GM18909 (cell line): ENCODE data around the gene NYAP2.

Source experiments
- ATAC-seq: cut with Tn5 transposase; IDR thresholded peaks from one replicate; pipeline ENCODE4 v1.9.1; 2021; ENCODE audit warnings: mild to moderate bottlenecking; ENCODE audit not compliant: unreplicated experiment, poor library complexity

The NYAP2 gene

DNA sequence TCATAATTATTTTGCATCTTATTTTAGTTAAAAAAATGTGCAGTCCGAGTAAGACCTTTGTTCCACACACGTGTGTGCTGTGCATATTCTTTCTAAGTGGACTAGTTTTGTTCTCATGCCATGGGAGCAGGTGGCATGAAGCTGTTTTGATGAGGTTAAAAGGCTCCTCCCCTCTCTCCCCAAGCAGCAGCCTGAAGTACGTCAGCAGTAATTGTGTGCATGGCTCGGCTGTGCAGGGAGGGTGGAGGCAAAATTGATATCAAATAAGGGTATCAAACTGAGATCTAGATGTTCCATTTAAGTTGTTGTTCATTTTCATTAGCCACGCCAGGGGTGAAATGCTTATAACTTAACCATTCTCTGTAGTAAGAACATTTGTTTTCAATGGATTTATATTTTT is at the start of gene NYAP2:
Gene NYAP2, plus strand, starts transcription at position 207 of the 400 bp plus-strand sequence. CDS start 9,171 bp downstream, outside the sequence.
- no peak for ATAC-seq

DNA sequence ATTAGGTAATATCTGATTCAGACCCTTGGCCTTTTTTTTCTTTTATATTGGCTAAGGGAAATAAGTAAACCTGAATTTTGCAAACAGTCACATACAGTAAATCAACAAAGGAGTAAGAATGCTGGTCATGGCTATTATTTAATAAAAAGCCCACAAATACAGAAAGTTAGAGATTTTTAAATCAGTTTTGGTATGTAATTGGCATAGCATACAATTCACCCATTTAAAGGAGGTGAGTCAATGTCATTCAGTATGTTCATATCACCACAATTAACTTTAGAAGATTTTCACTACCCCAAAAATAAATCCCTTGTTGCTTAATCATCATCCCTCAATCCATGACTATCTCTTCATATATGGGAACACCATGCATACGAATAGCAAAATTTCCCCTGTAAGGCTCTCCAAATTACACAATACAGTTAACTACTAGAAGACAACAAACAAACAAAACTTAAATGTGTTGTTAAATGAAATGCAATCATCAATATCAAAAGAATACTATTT is 45.9 kb upstream of the NYAP2 start:
- ATAC-seq, result no peak

DNA sequence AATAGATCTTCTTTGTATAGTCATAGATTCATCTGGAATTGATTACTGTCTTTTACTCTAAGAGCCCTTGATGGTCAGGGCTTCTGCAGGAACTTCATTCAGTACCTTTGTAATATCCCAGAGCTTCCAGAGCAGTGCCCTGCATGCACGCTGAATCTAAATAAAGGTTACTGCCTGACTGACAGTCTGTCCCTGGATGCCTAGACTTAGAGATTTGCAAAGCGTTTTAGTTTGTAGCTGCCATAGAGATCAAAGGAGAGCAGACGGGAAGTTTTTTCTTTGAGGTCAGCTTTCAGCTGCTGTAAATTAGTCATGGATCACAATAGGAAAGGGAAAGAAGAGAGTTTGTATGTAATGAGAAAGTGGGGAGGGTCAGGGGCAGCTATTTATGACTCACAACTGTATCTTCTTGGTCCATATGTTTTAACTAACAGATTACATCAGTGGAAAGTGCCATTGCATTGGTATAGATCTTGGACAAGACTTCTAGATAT is 45.2 kb upstream of the NYAP2 start:
- no peak for ATAC-seq

DNA sequence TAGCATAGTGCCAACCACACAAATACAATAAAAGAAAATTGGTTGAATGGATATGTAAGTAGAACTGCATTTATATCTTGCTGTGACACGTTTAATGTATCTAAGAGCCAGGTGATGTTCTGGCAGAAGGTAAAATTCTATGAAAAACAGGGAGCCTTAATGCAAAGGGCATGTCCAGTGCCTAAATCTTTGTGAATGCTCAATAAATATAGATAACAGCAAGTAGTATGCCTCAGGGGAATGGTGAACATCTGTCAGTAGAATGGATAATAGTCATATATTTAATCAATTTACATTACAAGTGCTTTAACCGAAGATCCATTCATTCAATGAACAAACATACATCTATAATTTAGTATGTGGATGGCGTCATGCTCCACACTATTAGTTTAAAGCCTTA is 43.7 kb upstream of the NYAP2 start:
- no peak for ATAC-seq

DNA sequence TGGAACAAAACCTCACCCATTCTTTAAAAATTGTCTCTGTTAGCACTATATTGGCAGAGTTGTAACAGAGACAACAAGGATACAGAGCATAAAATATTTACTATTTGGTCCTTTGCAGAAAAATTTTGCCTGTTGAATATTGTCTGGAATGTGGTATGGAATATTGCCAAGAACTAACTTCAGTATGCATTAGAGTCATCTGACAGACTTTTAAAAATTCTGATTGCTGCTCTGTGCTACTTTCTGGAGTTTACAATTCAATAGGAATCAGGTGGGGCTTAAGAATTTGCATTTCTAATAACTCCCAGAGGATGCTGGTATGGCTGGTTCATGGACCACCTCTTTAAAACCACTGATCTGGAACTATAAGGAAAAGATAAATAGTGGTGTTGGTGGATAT is 32.8 kb upstream of the NYAP2 start:
- ATAC-seq, result no peak

DNA sequence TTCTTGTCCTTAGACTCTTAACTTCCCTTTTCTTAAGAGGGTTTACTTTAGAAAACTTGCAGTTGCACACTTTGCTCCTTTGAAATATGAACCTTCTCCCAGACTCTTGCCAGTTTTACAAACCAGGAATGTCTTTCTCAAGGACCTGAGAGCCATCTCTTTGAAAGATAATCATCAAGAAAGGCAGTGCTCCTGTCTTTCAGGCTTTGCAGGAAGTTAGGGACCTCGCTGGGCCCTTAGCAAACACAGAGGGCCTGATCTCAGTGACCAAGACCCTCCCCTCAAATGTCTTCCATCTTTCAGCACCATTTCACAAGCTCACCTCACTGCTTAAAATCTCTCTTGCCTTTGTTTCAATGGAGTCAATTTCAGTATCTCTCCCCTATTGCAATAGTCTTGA is 32.0 kb upstream of the NYAP2 start:
- no peak for ATAC-seq

DNA sequence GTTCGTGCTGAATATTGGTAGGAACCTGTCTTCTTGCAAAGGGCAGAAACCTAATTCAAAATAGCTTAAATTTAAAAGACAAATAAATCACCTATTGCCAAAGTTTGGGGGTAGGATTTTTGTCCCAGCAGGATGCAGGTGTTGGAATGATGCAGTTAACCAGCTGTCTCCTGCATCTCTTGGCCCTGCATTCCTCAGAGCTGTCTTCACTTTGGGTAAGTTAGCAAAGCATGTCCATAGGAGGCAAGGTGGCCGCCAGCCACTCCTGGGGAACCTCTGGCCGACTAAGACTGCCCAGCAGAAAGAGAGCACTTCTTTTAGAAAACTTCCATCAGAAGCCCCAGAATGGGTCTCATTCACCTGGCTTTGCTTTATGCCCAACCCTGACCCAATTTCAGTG is 20.5 kb upstream of the NYAP2 start:
- no peak for ATAC-seq

DNA sequence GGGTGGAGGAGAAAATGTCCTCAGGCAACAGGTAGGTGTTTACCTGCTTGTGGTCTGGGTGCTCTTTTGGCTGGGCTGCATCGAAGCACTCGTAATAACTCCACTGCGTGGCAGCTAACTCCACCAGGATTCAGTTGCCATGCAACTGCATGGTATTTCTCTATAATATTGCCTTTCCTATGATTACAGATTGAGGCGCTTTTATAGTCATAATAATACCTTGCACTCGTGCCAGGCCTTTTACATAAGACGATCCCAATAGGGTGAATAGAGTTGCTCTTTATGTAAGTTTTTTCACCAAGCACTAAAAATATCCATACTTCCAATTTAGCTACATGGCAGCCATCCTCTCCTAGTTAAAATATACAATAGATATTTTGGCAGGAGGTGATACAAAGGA is 19.7 kb upstream of the NYAP2 start:
- ATAC-seq, result no peak

DNA sequence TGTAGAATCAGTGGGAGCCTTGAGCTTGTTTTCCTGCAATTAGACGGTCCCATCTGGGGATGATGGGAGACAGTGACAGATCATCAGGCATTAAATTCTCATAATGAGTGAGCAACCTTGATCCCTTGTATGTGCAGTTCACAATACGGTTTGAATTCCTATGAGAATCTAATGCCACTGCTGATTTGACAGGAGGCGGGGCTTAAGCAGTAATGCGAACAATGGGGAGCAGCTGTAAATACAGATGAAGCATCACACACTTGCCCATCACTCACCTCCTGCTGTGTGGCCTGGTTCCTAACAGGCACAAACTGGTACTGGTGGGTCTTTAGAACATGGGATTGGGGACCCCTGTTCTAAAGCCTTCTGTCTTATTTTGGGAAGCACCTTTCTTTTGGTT is 17.9 kb upstream of the NYAP2 start:
- ATAC-seq, result no peak

DNA sequence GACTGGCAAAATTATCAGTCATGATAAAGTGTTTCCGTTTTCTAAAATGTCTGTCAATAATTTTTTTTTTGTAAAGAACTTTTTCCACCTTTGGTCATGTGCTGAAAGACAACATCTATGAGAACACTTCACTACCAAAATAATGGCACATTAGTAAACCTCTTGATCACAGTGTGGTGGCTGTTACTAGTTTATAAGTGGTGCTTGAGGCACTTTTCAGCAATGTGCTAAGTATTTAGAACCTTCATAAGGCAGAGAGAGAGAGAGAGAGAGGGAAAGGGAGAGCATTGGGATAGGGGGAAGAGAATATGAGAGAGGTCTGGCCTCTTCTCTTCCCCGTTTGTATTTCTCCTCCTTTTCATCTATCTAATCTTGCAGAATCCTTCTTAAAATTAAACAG is 1.1 kb upstream of the NYAP2 start:
- ATAC-seq, result no peak

DNA sequence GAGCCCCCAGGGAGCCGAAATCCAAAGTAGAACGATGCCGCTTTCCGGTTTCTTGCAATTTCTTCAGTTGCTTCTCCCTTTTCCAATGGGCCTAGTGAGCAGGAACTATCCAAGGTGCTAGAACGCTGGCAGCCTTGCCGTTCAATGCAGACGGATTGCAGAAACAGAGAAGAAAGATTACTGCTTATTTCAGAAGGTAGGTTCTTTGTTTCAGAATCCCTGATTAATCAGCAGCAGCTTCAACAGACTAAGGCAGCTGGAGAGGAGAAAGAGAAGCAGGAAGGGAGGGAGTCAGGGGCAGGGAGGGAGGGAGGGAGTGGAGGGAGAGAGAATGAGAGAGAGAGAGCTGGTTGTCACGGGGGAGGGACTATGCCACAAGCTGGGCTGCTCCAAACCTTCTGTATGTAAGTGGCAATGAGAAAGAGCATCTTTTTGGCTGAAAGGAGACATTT is 576 bp downstream of the NYAP2 start:
- ATAC-seq, result no peak

DNA sequence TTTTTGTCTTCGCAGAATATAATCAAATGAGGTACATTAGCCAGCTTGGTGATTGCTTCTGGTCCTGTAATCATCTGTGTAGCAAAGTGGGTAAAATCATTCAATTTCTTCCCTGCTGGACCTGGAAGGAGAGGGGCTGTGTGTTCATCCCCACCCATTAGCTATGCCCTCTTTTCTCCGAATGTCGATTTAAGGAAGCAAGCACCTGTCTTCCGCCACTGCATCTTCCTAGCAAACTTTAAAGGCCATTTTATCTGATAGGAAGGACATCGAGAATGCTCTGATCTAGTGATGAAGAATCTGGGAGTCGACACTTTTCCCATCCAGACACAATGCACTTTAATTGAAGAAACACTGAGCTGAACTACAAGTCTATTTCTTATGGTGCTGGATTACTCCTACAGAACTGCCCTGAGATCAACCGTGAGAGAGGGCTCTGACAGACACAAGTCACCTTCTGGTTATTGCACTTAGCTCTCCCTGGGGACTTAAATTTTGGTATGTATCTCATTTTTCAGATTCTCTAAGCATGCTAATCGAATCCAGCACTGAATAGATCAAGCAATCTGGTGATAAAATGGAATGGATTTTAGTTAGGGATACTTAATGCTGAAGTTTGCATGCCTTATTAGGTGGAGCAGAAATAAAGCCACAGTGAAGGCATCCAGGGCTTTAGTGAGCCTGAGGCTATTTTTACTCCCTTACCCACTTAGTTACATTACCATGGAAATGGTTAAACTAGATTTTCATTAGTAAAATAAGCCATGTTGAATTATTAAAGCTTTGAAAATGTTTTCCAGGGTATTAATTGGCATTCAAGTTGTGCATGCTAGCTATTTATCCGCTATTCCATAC is 1.3 kb downstream of the NYAP2 start:
- no peak for ATAC-seq

DNA sequence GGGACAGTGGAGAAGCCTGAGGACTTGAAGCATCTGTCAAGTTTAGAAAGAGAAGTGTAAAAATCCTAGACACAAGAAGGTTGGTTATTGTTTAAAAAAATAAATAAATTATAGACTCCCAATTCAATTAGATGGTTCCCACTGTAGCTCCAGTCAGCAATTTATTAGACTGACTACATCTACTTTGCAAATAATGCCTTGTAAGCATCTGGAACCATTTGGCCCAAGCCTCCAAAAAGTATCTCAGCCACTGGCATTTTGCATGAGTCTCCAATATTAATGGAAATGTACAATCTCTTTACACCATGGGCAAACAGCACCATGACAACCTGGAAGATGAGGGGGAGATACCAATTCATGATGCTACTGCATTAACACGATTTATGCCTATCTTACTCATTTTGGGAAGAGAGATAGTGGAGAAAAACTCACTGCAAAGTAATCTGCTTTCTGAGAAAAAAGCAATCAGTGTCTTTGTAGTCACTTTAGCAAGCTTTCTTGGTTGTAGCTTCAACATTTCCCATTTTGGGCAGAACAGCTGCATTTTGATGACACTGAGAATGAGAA is 2.8 kb downstream of the NYAP2 start:
- no peak for ATAC-seq

DNA sequence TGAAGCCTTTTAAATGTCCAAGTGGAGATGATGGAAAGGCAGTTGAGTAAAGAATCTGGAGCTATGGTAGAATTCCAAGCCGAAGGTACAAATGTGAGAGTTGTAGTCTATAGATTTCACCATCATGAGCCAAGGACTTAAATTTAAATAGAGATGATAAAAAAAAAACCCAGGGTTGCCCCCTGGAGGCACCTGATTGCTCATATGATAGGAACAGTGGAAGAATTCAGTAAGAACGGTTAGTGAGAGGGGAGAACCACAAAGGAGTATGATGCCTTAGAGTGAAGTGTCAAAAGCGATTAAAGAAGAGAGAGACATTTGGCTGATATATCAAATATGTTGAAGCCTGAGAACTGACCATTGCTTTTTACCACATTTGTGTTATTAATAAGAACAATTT is 11.9 kb downstream of the NYAP2 start:
- no peak for ATAC-seq

DNA sequence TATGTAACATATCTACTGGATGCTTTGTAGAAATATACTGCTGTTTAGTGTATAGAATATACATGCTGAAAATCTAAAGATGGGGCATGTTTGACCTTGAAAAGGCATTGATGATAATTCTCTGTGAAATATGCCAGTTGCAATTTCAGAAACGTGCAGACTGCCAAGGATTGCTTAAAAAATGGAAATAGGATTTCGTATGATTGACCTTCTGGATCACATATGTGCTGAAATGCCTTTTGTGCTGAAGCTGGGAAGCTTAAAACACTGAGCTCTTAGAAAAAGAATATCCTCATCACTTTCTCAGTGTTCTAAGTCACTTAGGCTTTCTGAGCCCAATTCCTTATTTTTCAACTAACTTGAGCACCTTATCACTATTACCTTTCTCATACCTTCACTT is 14.3 kb downstream of the NYAP2 start:
- no peak for ATAC-seq

DNA sequence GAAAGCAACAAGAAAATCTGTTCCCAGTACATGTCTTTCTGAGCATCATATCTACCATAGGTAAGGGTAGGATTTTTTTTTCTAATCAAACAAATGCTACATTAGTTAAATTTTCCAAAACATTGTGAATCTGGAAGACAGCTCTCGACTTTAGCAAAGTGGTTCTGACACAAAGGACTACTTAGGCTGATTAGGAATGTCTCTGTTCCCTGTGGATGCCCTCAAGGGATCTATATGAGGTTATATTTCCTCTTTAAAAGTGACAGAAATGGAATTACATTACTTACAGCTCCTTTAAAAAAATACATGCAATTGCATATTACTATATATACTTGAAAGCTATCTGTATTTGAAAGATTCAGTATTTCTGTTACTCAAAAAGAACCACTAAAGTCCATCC is 15.4 kb downstream of the NYAP2 start:
- no peak for ATAC-seq

DNA sequence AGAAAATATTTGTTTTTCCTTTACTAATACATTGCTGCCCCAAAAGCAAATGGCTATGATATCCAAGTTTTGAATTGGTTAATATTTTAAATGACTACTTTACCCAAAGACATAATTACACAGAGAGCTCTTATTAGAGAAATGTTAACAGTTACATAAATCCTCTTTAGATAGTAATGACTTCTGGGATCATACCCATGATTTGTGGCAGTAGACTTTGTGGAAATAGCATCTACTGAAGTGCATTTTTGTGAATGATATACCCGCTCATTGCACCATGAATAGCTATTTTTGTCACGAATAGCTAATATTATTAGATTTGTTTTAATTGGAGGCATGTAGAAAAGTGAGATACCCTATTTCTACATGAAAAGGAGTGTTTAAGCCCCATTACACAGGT is 15.8 kb downstream of the NYAP2 start:
- ATAC-seq, result no peak

DNA sequence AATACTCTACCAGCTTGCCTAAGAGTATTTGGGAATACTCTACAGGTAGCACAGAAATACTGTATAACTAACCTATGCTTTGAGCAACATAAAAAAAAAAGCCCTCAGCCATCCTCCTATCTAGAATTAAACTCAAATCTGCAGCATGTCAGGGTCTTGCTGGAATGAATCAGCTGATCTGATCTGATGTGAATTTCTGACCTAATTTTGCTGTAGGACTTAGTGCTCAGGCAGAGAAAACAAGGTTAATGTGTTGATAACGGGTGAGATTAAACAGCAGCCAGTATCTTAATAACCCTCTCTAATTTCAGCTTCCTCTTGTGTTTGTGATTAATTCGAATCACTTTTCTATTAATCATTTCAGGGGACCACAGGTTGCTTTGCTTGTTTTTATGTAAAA is 16.3 kb downstream of the NYAP2 start:
- ATAC-seq, result no peak

DNA sequence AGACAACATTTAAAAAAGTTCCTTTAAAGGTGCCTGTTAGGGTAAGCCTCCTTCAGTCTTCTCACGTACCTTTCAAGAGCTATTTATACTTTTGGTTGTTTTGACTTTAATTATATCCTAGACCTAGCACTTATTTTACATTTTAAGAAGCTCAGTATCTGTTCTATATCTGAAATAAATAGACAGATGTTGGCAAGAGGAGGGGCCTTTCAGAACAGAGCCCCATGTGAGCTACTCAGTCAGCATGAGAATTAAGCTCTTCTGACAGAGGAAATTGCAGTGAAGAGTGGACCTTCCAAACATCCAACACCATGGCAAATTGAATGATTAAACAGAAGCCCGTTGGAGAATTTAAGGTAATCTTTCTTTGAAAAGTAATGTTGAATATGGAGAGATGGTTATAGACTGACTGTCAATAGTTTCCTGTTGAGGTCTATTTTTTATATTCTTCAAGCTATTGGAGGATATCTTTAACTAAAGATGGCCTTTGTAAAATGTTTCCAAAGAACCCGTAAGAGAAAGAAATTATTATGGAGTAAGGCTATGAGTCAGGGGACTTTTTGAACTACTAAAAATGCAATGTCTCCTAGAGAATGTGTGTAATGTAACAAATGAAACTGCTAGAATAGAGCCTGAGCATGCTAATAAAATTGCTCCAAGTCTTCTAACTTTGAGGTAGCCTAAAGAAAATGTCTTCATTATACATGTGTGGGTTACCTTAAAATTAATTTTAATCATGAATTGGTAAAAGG is 17.3 kb downstream of the NYAP2 start:
- no peak for ATAC-seq

DNA sequence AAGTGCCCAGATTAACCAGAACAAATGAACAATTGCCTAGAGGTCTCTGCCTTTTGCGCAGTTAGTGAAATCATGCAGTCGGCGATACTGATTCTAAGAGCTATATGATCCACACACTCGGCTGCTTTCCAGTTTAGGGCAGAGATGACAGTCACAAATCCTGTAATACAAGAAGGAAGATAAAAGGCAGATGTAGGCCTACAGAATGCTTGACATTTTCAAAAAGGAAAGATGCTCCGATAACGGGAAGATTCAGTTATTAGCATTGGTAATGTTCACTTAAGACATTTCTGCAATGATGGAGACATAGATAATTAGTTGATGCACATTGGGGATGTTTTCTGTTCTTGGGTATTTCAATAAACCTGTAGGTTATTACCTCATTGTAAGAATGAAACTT is 19.5 kb downstream of the NYAP2 start:
- no peak for ATAC-seq

DNA sequence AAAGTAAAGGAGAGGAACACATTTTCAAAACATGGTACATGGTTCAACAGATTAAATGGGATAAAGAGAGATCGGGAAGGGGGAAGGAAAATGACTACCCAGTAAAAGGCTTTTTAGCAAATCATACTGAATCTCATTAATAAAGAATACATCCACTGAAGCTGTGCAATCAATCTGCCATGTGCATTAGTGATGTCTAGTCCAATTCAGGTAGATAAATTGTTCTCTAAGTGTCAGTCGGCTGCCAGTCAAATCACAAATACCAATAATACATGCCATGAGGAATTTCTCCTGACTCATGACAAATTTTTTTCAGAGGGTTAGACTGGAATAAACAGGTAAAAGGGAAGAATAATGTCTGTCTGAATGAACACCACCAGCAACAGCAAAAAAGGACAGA is 22.6 kb downstream of the NYAP2 start:
- ATAC-seq, result no peak
